Stimulated activated naive CD8-positive, alpha-beta T cell treated with anti-CD3 and anti-CD28 coated beads, Interleukin-15, amount 100 ng/mL, for 72 hours (primary cell): ENCODE measurements around the gene SYS1.

ENCODE experiments used
- ATAC-seq: fragments of 150-1000 bp; cut with Tn5 transposase; 2 replicates; pipeline ENCODE4 v1.10.0; 2021; ENCODE audit warnings: mild to moderate bottlenecking, moderate library complexity
- DNase-seq, 2 donors: peaks; one replicate each; pipeline ENCODE4 v3.0.0; 2021 to 2022
- H3K27ac Mint-ChIP-seq, 2 donors: one replicate each; pipeline ENCODE4 v1.8.0; 2022; ENCODE audit warnings: mild to moderate bottlenecking in 2 of 2, mixed read lengths in 2 of 2, moderate library complexity in 2 of 2
- H3K27me3 Mint-ChIP-seq: one replicate; pipeline ENCODE4 v1.8.0; 2022; ENCODE audit warnings: mixed read lengths
- H3K4me1 Mint-ChIP-seq: one replicate; pipeline ENCODE4 v1.8.0; 2022; ENCODE audit warnings: mild to moderate bottlenecking, mixed read lengths
- H3K4me3 Mint-ChIP-seq, 2 donors: one replicate each; pipeline ENCODE4 v1.8.0; 2022; ENCODE audit warnings: mild to moderate bottlenecking in 2 of 2, mixed read lengths in 2 of 2, moderate library complexity in 1 of 2
- H3K9me3 Mint-ChIP-seq, 2 donors: one replicate each; pipeline ENCODE4 v1.8.0; 2022; ENCODE audit warnings: mixed read lengths in 2 of 2

The SYS1 gene

GRCh38 chr20:45359406-45360148, 3.4 kb upstream of the SYS1 start:
- no peak for ATAC-seq
- Mint-ChIP-seq H3K4me1 (peaks cover 74% of the 10 kb centered on the region), H3K9me3 (no peaks in the 10 kb centered on the region), H3K4me3 (no peak overlapping the region), H3K27ac (no peak overlapping the region), H3K27me3 (no peaks in the 10 kb centered on the region)
- DNase-seq = no peak

GRCh38 chr20:45361793-45362192, 1.2 kb upstream of the SYS1 start:
- H3K27ac Mint-ChIP-seq = no peak overlapping the region

GRCh38 chr20:45363611-45364492, 896 bp downstream of the SYS1 start:
- H3K9me3 Mint-ChIP-seq = no peaks in the 10 kb centered on the region
- no peak for ATAC-seq
- H3K27me3 Mint-ChIP-seq = no peaks in the 10 kb centered on the region
- peak overlapping the region; percentile 99 for H3K4me3 Mint-ChIP-seq
- peaks cover 73% of the 10 kb centered on the region for H3K4me1 Mint-ChIP-seq
- H3K27ac Mint-ChIP-seq = peak overlapping the region; percentile 98
- no peak for DNase-seq

More at GRCh38 chr20:45361793-45362192, 1.2 kb upstream of the SYS1 start:
- Mint-ChIP-seq H3K4me1 (peaks cover 73% of the 10 kb centered on the region), H3K27me3 (no peaks in the 10 kb centered on the region), H3K9me3 (no peaks in the 10 kb centered on the region), H3K4me3 (no peak overlapping the region)
- DNase-seq = no peak
- no peak for ATAC-seq

GRCh38 chr20:45365444-45365970, 2.6 kb downstream of the SYS1 start:
- no peak for ATAC-seq
- Mint-ChIP-seq H3K9me3 (no peaks in the 10 kb centered on the region), H3K27ac (no peak overlapping the region), H3K27me3 (no peaks in the 10 kb centered on the region), H3K4me1 (peaks cover 62% of the 10 kb centered on the region), H3K4me3 (no peak overlapping the region)
- DNase-seq = no peak

- DNase-seq (no peak), ATAC-seq (no peak)
- Mint-ChIP-seq H3K27me3 (no peaks in the 10 kb centered on the region), H3K27ac (no peak overlapping the region), H3K4me3 (no peak overlapping the region), H3K4me1 (peaks cover 62% of the 10 kb centered on the region), H3K9me3 (no peaks in the 10 kb centered on the region)
These were observed 3.2 kb downstream of the SYS1 start for GRCh38 chr20:45366192-45366591.

GRCh38 chr20:45366631-45367030, 3.7 kb downstream of the SYS1 start:
- DNase-seq (no peak), ATAC-seq (no peak)
- H3K4me3 Mint-ChIP-seq = no peak overlapping the region
- H3K27ac Mint-ChIP-seq = peak overlapping the region in 1 of 2 donors; percentile 10
- no peaks in the 10 kb centered on the region for H3K9me3 Mint-ChIP-seq
- no peaks in the 10 kb centered on the region for H3K27me3 Mint-ChIP-seq
- peaks cover 64% of the 10 kb centered on the region for H3K4me1 Mint-ChIP-seq

GRCh38 chr20:45367126-45367525, 4.2 kb downstream of the SYS1 start:
- DNase-seq (no peak), ATAC-seq (no peak)
- H3K4me1 Mint-ChIP-seq = peaks cover 69% of the 10 kb centered on the region
- no peak overlapping the region for H3K4me3 Mint-ChIP-seq
- no peak overlapping the region for H3K27ac Mint-ChIP-seq
- no peaks in the 10 kb centered on the region for H3K27me3 Mint-ChIP-seq
- no peaks in the 10 kb centered on the region for H3K9me3 Mint-ChIP-seq

- Mint-ChIP-seq H3K9me3 (no peaks in the 10 kb centered on the region), H3K27ac (no peak overlapping the region)
- peak; percentile 72 for ATAC-seq
These were observed 5.4 kb downstream of the SYS1 start for GRCh38 chr20:45368221-45368980.

GRCh38 chr20:45370571-45371160, 7.7 kb downstream of the SYS1 start:
- ATAC-seq (no peak), DNase-seq (no peak)
- Mint-ChIP-seq H3K4me1 (peaks cover 63% of the 10 kb centered on the region), H3K4me3 (no peak overlapping the region), H3K9me3 (no peaks in the 10 kb centered on the region), H3K27me3 (no peaks in the 10 kb centered on the region), H3K27ac (no peak overlapping the region)

More at GRCh38 chr20:45368221-45368980, 5.4 kb downstream of the SYS1 start:
- DNase-seq = peak in 1 of 2 donors; percentile 31
- Mint-ChIP-seq H3K4me3 (peak overlapping the region; percentile 12 to 40), H3K4me1 (peaks cover 73% of the 10 kb centered on the region), H3K27me3 (no peaks in the 10 kb centered on the region)

GRCh38 chr20:45372241-45372640, 9.3 kb downstream of the SYS1 start:
- Mint-ChIP-seq H3K27me3 (no peaks in the 10 kb centered on the region), H3K4me1 (peaks cover 51% of the 10 kb centered on the region), H3K4me3 (peak overlapping the region; percentile 48 to 84), H3K9me3 (no peaks in the 10 kb centered on the region), H3K27ac (no peak overlapping the region)
- DNase-seq (no peak), ATAC-seq (no peak)

GRCh38 chr20:45372646-45373352, 9.8 kb downstream of the SYS1 start:
- no peak for ATAC-seq
- Mint-ChIP-seq H3K4me3 (peak overlapping the region; percentile 84), H3K27me3 (no peaks in the 10 kb centered on the region), H3K4me1 (peaks cover 45% of the 10 kb centered on the region), H3K9me3 (no peaks in the 10 kb centered on the region), H3K27ac (no peak overlapping the region)
- DNase-seq = no peak

- ATAC-seq = peak; percentile 96
- Mint-ChIP-seq H3K9me3 (no peaks in the 10 kb centered on the region), H3K27me3 (no peaks in the 10 kb centered on the region), H3K27ac (peak overlapping the region; percentile 70 to 92), H3K4me3 (peak overlapping the region; percentile 84), H3K4me1 (peaks cover 38% of the 10 kb centered on the region)
- DNase-seq = peak; percentile 87 to 90
These were observed 10.6 kb downstream of the SYS1 start for GRCh38 chr20:45373353-45374100.

- no peaks in the 10 kb centered on the region for H3K9me3 Mint-ChIP-seq
- DNase-seq (no peak), ATAC-seq (no peak)
- H3K27me3 Mint-ChIP-seq = no peaks in the 10 kb centered on the region
- peak overlapping the region; percentile 84 for H3K4me3 Mint-ChIP-seq
- H3K27ac Mint-ChIP-seq = no peak overlapping the region
- peaks cover 32% of the 10 kb centered on the region for H3K4me1 Mint-ChIP-seq
These were observed 11.1 kb downstream of the SYS1 start for GRCh38 chr20:45374101-45374467.

GRCh38 chr20:45374966-45375365, 12.0 kb downstream of the SYS1 start:
- H3K4me1 Mint-ChIP-seq = peaks cover 32% of the 10 kb centered on the region
- ATAC-seq (no peak), DNase-seq (no peak)
- no peaks in the 10 kb centered on the region for H3K9me3 Mint-ChIP-seq
- no peaks in the 10 kb centered on the region for H3K27me3 Mint-ChIP-seq
- H3K4me3 Mint-ChIP-seq = no peak overlapping the region
- no peak overlapping the region for H3K27ac Mint-ChIP-seq
